HG03575 (cell line): ENCODE data around the gene EFNA3.

Experiments
- ATAC-seq: cut with Tn5 transposase; IDR thresholded peaks from one replicate; pipeline ENCODE4 v1.9.1; 2021; ENCODE audit not compliant: unreplicated experiment, insufficient number of reproducible peaks, low FRiP score; ENCODE audit errors: extremely low read depth

Gene EFNA3, protein sequence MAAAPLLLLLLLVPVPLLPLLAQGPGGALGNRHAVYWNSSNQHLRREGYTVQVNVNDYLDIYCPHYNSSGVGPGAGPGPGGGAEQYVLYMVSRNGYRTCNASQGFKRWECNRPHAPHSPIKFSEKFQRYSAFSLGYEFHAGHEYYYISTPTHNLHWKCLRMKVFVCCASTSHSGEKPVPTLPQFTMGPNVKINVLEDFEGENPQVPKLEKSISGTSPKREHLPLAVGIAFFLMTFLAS

DNA sequence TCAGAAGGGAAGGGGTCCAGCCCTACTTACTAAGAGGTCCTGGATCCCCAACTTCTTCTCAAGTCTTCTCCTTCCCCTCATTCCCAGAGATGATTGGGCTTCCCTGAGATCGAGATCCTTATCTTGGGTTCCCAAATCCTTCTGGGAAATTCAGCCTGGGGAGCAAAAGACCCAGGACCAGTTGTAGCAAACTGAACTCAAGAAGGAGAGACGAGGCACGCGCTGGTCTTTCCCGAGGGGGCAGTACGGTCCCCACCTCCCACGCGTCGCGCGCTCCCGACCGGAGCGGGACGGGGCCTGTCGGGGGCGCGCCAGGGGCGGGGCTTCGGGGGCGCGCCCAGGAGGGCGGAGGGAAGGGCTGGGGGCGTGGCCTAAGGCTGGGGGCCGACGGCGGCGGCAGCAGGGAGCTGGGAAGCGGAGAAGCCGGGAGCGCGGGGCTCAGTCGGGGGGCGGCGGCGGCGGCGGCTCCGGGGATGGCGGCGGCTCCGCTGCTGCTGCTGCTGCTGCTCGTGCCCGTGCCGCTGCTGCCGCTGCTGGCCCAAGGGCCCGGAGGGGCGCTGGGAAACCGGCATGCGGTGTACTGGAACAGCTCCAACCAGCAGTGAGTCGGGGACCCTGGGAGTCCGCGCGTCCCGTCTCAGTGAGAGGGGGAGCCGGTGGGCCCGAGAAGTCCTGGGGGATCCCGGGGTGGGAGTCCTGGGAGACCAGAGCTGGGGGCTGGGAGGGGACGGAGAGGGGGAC is at the start of gene EFNA3:
EFNA3 (plus strand) TSS at position 369 of the 741 bp plus-strand sequence; CDS start at position 474, 105 bp downstream.
- no peak for ATAC-seq

DNA sequence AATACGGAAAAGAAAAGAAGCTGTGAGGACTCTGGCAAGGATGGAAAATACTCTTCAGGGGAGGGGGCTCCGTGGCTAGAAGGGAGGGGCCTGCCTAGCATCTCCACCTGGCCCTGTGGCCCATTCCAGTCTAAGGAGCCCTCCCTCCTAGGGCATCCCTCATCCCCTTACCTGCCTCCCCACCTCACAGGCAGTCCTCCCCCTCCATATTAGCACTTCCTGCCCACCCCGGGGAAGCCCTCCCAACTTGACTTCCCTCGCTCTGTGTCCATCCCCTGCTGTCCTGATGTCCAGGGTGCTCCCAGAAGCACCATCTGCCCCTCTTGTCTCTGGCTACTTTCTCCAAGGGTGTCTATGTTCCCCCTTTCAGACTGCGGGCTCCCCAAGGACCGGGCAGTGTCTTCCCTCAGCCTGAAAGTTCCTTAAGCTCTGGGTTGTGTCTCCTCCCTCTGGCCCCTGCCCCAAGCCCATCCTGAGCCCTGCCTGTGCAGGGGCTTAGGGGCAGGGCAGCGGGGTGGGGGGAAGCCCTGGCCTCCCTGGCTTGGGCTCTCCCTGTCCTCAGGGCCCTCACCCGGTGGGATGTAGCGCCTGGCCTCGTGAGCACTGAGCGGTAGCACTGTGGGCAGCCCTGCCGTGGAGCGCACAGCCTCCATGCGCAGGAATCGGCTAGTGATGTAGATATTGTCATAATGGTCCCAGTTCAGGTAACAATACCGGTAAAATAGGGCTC is 49.0 kb upstream of the EFNA3 start:
- ATAC-seq, result no peak

DNA sequence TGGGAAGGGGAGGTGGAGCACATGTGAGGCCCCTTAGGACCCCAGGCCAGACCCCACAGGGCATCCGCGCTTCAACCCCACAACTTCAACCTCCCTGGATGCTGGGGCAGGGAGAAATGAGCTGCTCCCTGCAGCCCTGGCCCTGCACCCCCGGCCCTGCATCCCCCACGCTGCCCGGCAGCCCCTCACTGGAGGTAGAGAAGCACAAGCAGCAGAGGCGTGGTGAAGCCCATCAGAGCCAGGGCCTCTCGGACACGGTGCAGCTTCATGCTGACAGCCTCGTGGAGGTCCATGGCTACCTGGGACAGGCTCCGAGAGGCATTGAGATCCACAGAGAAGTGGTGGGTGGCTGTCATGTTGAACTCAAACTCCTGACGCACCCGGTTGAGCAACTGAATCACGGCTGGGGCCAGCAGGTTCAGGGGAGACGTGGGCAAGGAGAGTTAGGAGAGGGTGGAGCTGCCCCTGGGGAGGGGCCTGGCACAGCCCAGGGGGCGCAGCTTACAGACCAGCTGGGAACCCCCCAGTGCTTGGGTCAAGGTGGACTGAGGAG is 48.3 kb upstream of the EFNA3 start:
- no peak for ATAC-seq

DNA sequence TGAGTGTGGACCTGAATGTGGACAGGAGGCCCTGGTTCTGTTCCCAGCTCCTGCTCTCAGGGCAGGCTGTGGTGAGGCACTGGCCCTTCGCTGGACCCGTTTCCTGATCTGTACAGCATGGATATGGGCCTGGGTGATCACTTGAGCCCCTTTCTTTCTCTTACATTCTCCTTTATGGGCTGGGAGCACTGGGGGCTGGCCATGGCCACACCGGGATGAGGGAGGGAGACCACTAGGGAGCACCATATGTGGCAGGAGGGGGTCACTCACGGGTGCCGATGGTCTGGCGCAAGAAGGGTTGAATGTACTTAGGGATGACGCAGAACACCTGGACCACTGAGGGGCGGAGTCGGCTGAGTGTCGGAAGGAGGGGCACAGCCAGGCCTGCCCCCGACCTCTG is 47.7 kb upstream of the EFNA3 start:
- no peak for ATAC-seq

DNA sequence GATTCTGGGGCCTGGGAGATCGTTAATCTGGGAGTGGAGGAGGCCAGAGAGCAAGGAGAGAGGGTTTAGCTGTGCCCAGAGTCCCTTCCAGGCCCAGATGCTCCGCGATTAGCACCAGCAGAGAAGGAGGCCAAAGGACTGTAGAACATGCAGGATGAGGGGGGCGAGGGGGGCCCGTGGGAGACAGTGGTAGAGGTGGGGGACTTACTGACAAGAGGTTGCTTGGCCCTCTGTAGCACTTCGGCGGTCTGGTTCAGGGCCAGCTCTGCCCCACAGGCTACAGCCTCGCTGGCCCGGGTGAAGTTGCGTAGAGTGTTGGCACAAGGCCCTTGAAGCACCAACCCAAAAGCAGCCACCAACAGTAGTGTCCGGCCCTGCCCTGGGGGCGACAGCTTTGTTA is 45.8 kb upstream of the EFNA3 start:
- no peak for ATAC-seq

DNA sequence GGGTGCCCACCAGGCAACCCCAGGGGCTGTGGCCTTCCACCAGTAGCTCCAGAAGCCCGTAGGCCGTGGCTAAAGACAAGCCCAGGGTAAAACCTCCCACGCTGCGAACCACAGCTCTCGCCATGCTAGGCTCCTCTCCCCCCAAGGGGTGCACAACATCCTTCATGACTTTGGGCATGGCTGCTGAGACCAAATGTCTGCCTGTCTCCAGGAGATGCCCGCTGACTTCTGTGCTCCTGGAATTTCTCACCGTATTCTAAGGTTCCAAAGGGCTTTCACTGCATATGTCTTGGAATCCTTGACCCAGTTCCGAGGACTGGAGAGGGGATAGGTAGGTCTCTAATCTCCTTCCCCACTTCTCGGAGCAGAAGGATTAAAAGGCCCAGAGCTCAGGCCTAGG is 45.1 kb upstream of the EFNA3 start, which contains the start of the genes DCST1 and DCST2:
DCST1 (plus strand) TSS at position 301 of the 400 bp plus-strand sequence. CDS start 213 bp downstream, outside the sequence.
DCST2 (minus strand) TSS at position 258 of the 400 bp plus-strand sequence; CDS start at position 178, 80 bp downstream.
- no peak for ATAC-seq

DNA sequence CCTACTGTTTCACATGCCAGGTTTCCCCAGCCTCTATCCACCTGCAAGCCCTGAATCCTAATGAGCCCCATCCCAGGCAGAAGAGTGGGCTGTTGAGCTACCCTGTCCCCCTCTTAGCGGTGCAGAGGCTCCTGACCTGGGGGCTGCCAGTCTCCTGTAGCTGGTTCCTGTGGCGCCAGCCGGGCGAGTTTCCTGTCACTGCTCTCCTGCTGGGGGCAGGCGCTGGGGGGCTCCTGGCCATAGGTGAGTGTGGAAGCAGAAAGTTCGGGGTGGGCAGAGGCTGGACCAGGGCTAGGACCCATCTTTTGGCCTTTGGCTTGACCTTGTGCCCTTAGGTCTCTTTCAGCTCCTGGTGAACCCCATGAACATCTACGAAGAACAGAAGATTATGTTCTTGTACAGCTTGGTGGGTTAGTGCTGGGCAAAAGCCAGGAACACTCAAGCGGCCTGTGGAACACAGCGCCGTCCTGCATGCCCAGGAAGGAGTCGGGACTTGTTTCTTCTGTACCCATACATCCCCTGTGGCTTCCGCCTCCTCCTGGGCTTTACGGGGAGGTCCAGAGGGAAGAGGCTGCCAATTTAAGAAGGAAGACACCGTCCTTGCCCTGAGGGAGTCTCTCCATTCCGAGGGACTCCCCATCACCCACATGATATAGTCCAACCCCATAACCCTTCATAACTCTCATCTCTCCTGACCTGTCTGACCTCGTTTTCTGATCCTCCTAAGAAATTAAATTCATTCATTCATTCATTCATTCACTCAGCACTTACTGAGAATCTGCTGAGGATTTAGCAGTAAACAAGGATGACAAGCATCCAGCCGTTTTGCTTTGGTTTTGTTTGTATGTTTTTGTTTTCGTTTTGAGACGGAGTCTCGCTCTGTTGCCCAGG is 44.1 kb upstream of the EFNA3 start:
- no peak for ATAC-seq

DNA sequence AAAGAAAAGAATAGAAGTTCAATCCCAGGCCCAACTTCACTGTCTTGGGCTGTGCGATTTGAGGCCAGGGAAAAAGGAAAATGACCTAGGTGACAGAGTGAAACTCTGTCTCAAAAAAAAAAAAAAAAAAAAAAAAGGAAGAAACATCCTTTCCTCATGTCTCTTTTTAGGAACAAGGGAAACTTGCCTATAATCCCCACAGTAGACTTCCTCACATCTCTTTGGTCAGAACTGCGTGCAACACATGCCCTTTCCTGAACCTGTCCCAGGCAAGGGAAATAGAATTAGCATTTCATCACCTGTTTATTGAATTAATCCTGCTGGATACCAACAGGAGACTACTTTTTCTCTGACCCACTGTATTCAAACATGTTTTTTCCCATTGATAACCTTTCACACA is 42.7 kb upstream of the EFNA3 start:
- no peak for ATAC-seq

DNA sequence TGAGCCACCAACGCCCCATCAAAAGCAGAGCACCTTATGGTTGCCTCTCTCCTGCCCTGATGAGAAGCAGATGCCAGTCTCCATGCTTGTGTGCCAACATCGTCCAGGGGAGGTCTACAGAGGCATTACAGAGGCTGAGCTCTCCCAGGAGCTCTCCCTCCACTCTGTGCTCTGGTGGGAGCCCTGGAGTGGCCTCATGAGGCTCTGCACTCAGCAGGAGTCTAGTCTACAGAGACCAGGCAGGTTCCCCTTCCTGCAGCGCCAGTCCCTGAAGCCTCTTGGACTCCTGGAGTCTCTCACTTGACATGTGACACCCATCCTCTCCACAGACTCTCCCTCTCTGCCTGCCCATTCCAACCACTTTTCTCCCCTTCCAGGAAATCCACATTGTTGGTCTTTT is 41.6 kb upstream of the EFNA3 start:
- ATAC-seq, result no peak

DNA sequence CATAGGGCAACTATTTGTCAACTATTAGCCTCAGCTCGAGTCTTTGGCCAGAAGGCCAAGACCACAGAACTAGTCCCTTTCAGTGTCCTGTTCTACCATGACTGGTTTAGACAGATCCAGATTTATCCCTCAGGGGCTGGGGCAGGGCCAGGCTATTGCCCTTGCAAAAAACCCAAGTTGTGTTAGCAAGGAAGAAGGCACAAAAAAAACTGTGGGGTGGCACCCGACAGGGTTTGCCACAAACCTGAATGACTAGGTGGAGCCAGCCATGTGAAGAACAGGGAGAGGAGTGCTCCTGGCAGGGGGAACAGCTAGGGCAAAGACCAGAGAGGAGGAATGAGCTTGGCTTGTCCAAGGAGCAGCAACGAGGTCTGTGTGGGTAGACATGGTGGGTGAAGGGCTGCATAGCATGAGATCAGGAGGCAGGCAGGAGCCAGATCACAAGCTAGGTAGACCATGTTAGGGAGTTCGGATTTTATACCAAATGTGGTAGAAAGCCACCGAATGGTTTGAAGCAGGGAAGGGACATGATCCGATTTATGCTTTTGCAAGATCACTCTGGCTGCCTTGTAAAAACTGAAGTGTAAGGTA is 40.7 kb upstream of the EFNA3 start:
- ATAC-seq, result no peak

DNA sequence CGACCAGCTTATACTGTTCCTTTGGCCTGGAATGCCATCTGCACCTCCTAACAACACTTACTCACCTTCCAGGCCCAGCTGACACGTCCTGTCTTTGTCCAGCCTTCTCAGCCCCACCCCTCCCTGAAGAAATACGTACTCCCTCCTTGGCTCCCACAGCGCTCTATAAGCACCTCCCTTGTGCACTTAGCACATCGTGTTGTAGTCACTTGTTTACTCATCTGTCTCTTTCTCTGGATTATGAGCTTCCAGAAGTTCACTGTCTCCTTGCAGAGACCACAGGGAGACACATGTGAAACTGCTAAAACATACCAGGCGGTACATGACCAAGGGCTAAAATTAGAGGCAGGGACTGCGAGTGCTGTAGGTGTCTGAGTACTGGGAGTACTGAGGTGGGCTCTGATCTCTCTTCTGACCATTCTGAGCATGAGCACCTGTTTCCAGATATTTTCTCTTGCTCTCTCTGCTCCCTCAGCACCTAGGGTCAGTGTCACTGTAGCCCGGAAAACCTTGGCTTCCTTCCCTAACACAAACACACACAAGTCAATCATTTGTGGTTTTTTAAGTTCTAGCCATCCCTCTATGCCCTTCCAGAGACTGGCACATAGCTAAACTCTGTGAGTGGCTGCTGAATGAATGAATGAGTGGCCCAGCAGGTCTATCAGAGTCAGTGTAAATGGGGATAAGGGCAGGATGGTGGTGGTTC is 39.9 kb upstream of the EFNA3 start:
- ATAC-seq, result no peak

DNA sequence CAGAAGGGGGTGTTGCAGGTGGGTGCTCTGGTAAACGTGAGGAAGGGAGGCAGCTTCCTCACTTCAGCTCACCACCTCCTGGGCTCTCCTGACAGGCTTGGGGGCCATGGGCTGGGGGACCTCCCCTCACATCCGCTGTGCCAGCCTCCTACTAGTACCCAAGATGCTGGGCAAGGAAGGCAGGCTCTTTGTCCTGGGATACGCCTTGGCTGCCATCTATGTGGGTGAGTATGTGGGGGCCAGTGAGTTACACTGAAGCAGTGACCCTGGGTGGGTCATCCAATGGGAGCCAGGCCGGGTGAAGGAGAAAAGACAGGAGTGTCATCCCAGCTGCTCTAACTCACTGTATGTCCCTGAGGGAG is 39.3 kb upstream of the EFNA3 start:
- no peak for ATAC-seq

DNA sequence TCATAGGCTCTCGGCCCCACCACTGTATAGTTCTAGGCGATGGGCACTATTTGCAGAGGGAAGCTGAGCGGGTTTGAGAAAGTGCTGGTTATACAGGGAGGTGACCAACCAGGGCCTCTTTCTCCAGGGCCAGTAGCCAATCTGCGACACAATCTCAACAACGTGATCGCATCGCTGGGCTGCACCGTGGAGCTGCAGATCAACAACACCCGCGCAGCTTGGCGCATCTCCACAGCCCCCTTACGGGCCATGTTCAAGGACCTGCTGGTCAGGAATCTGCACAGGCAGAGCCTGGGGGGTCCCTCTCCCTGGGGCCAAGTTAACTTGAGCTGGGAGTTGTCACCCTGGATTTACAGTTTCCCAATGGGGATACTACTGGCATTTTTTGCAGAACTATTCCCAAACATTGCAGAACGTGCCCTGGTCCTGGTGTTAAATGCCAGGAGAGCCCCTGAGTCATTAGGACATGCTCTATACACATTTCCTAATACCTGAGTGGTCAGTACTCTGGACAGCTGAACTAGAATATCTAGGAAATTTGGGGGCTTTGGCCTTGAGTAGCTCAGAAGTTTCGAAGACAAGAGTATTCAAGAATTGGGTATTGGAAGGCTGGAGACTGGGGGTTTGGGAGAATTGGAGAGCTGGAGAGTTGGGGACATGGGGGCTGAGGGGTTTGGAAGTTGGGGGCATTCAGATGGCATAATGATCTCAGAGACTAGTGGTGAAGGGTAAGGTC is 38.1 kb upstream of the EFNA3 start:
- ATAC-seq, result no peak

DNA sequence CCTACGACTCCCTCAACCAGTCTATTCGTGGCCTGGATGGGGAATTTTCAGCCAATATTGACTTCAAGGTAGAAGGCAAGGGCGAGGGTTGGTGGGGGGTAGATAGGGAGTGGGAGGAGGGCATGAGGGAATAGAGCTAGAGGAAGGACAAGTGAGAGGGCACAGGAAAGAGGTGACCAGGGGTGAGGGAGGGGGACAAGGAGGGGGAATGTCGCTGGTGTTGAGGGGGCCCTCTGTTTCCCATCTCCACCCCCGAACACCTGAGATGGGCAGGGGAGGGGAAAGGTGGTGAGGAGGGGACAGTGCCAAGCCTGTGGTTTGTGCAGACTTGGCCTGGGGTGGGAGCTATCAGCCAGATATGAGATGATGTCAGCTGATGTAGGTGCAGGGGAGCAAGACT is 35.8 kb upstream of the EFNA3 start:
- ATAC-seq, result no peak

DNA sequence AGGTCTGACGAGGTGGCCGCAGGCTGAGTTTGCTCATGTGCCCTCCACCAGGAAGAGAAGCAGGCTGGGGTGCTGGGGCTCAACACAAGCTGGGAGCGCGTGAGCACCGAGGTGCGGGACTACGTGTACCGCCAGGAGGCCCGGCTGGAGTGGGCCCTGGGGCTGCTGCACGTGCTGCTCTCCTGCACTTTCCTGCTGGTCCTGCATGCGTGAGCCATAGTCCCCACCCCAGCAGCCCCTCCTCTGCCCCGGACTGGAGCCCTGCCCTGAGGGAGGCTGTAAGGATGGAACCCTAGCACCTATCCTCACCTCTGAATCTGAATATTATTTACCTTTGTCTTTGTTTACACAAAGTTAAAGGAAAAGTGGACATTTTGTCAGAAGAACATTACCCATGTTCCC is 35.3 kb upstream of the EFNA3 start:
- ATAC-seq, result no peak

DNA sequence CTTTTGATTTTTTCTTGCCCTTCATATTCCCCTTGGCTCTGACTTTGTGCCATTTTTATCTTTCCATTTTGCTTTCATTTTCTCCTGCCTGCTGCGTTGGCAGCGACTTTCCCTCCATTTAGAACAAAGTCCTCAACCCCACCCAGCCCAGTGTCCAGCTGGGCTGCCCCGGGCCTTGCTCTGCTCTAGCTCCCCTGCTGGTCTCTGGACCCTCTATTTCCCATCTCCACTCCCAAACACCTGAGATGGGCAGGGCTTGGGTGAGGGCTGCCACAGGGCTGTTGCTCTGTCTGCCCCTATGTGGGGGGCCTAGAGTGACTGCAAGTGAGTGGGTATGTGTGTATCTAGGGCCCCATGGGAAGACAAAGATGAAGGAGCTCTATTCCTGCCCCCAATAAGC is 34.8 kb upstream of the EFNA3 start:
- ATAC-seq, result no peak

DNA sequence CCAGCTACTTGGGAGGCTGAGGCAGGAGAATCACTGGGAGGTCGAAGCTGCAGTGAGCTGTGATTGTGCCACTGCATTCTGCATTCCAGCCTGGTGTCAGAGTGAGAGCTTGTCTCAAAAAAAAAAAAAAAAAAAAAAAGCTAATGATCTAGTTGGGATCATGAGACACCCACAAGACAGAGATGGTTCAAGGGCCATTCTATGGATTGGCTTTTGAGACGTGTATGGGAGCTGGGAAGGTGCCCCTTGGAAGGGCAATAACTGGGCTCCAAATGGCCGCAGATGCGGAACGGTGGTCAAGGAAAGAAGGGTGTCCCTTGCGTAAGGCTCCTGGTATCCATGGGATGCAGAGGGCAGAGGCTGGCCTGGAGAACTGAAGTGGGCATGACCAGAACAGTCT is 34.3 kb upstream of the EFNA3 start:
- ATAC-seq, result no peak
